NB4 (cell line): ENCODE measurements around the gene PDE8A.

Experiments
- CTCF ChIP-seq: IDR thresholded peaks from one replicate; pipeline ENCODE4 v1.5.1; 2012; ENCODE audit warnings: low read depth, low read length
- MAX ChIP-seq: IDR thresholded peaks from 2 replicates; pipeline ENCODE4 v1.6.1; 2011; ENCODE audit warnings: low read depth, low read length
- POLR2A ChIP-seq: IDR thresholded peaks from 2 replicates; pipeline ENCODE4 v1.6.1; 2011; ENCODE audit warnings: mild to moderate bottlenecking; ENCODE audit not compliant: insufficient read length; ENCODE audit errors: extremely low read depth

- TF ChIP-seq CTCF, result no peak
- no peak for TF ChIP-seq POLR2A
- no peak for TF ChIP-seq MAX
Observed at GRCh38 chr15:85116925-85117646, 135.4 kb downstream of the PDE8A start.
